ENCODE results near the gene ANKRD33B.
A peak's percentile ranks its signal among the peaks of the same experiment; 100 is the strongest.
"Not testable (repeated sequence)": the region's sequence is repeated elsewhere in the genome, so short reads cannot be mapped to it uniquely, and the experiment has no call there.

The ANKRD33B gene

DNA sequence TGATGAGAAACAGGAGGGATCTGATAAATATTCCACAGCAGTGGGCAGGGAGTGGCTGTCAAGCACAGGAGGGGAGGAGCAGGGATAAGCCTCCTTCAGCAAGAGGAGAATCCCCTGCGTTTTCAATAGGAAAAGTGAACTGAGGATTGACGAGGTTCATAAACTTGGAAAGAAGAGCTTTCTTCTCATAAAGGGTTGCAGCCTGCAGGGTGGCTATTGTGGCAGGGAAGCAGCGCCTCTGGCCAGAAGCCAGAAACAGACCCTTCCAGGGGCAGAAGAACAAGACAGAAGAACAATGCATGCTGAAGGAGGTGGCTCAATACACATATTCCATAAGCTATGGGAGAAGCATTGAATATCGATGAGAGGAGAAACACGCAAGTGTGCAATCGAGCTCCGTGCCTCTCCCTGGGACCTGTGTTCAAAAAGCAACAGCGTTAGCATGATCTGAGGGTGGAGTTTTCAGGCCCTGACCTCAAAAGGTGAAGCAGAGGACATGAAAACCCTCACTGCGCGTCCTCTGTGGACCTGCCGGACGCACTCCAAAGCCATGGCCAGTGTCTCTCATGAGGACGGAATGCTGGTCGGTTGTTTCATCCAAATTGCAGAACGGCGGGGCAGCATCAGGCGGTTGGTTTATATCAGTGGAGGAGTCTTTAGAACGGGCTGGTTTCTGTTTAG, 67.6 kb downstream of the ANKRD33B start:
- Mint-ChIP-seq H3K4me3 (peak overlapping the region; percentile 57), H3K4me1 (ENCODE audit: low read depth) (peaks cover 59% of the 10 kb centered on the region), H3K27me3 (no peaks in the 10 kb centered on the region), H3K9me3 (ENCODE audit: low read depth) (no peaks in the 10 kb centered on the region), H3K36me3 (peaks cover 2% of the 10 kb centered on the region), H3K27ac (peak overlapping the region; percentile 2)

DNA sequence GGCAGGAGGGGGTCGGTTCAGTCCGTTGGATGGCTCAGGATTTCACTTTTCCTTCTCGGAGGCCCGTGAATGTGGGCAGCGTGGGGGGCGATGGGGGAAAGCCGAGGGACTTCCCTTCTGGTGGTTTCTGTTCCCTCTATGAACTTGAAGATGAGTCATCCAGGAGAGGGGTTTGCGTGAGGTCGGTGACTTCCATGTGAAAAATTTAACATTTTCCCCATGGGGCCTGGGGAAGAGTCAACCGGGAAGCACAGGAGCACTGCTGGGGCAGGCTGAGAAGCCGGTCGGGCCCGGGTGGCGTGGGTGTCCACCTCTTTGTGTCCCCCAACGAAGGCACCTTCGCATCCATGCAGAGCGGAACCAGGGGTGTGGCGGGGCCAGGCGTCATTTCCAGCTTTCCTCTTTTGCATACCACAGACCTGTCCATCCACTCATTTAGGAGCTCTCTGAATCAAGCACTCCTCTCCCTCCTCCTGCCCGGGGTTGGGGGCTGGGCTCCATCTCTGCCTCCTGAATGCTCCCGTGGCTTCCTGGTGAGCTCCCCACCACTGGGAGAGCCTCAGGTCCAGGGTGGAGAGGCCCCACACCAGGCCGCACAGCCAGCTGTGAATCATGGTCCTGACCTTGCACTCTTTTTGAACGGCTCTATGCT, 68.4 kb downstream of the ANKRD33B start:
- peaks cover 55% of the 10 kb centered on the region for H3K4me1 Mint-ChIP-seq (ENCODE audit: low read depth)
- no peaks in the 10 kb centered on the region for H3K9me3 Mint-ChIP-seq (ENCODE audit: low read depth)
- peak overlapping the region; percentile 57 for H3K4me3 Mint-ChIP-seq

DNA sequence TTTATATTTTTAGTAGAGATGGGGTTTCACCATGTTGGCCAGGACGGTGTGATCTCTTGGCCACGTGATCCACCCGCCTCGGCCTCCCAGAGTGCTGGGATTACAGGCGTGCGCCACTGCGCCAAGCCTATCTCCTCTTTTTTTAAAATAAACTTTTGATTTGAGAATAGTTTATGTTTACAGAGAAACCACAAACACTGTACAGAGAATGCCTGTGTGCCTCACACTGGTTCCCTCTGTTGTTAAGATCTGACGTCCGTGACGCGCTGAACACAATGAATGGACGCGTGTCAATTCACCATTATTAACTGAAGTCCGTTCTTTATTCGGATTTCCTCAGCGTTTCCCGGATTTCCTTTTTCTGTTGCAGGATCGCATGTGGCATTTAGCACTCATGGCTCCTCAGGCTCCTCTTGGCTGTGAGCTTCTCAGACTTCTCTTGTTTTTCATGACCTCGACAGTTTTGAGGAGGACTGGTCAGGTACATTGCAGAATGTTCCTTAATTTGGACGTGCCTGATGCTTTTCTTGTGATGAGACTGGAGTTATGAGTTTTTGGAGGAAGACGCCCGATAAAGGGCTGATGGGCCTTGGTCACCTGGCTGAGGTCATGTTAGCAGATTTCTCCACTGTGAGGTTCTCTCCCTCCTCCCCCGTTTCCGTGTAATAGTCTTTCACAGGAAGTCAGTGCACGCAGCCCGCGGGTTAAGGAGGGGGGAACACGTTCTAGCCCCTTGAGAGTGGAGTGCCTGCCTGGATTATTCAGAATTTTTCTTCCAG, 69.6 kb downstream of the ANKRD33B start:
- Mint-ChIP-seq H3K9me3 (ENCODE audit: low read depth) (no peaks in the 10 kb centered on the region), H3K4me1 (ENCODE audit: low read depth) (peaks cover 47% of the 10 kb centered on the region)

More for the DNA sequence above, 68.4 kb downstream of the ANKRD33B start:
- Mint-ChIP-seq H3K27ac (no peak overlapping the region), H3K27me3 (no peaks in the 10 kb centered on the region), H3K36me3 (peaks cover 2% of the 10 kb centered on the region)

DNA sequence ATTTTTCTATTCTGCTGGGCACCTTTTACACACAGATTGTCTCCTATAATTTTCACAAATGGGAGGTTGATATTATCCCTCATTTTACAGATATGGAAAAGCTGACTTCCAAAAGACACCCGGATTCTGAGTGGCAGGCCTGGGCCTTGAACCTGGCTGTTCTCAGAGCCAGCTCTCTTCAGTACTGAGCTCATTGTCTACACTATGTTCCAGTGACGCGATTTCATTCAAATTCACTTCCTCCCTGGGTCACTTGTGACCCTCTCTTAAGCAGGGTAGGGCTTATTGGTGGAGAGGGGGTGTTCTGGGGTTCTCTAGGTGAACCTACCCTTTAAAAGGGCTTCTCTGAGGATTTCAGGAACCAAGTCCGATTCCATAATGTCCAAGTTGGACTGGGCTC, 70.2 kb downstream of the ANKRD33B start:
- Mint-ChIP-seq H3K36me3 (peaks cover 2% of the 10 kb centered on the region), H3K9me3 (ENCODE audit: low read depth) (no peaks in the 10 kb centered on the region), H3K27ac (peak overlapping the region; percentile 84), H3K4me1 (ENCODE audit: low read depth) (peaks cover 47% of the 10 kb centered on the region), H3K27me3 (no peaks in the 10 kb centered on the region), H3K4me3 (peak overlapping the region; percentile 66)

More for the DNA sequence above, 69.6 kb downstream of the ANKRD33B start:
- peaks cover 2% of the 10 kb centered on the region for H3K36me3 Mint-ChIP-seq
- H3K4me3 Mint-ChIP-seq, result peak overlapping the region; percentile 66
- H3K27me3 Mint-ChIP-seq, result no peaks in the 10 kb centered on the region
- peak overlapping the region; percentile 84 for H3K27ac Mint-ChIP-seq

DNA sequence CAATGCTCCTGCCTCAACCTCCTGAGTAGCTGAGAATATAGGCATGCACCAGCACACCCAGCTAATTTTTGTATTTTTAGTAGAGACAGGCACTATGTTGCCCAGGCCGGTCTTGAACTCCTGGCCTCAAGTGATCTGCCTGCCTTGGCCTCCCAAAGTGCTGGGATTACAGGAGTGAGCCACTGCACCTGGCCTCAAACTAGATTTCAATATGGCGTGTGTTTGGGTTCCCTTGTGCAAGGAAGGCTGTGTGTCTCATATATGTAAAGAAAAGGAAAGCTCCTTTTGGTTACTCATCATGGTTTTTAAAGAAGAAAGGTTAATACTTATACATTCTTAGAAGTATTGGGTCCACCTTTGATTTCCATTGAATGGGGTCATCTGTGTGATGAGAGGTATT, 70.7 kb downstream of the ANKRD33B start:
- H3K4me3 Mint-ChIP-seq, result peak overlapping the region; percentile 80

DNA sequence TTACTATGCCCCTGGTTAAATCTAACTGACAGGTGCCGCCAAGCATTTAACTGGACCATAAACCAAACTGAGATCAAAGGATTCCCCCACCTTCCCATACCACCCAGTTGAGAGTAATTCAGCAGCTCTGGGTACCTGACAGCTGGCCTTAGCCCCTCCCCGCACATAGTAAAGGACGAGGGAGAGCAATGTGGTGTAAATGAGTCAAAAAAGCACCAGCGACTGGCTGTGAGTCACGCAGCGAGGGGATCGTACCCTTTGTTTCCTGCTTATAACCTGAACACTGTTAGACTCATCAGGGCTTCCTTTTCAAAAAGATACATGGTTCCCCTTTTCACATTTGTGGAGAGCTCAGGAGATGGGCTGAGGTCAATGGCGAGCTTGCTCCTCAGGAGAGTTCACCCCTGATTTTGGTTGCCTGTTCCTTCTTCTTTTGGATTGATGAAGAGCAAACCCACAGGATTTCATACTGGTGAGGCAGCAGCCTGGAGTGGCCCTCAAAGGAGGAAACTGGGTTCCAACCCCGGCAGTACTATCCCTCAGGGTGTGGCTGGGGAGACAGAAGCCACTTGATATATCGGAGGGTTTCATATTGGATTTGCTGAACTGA, 71.5 kb downstream of the ANKRD33B start:
- Mint-ChIP-seq H3K4me1 (ENCODE audit: low read depth) (peaks cover 47% of the 10 kb centered on the region), H3K36me3 (peaks cover 2% of the 10 kb centered on the region), H3K27me3 (no peaks in the 10 kb centered on the region), H3K9me3 (ENCODE audit: low read depth) (no peaks in the 10 kb centered on the region), H3K27ac (peak overlapping the region; percentile 94), H3K4me3 (peak overlapping the region; percentile 80)

More for the DNA sequence above, 70.7 kb downstream of the ANKRD33B start:
- H3K27ac Mint-ChIP-seq, result peak overlapping the region; percentile 94
- H3K4me1 Mint-ChIP-seq (ENCODE audit: low read depth), result peaks cover 47% of the 10 kb centered on the region
- H3K9me3 Mint-ChIP-seq (ENCODE audit: low read depth), result no peaks in the 10 kb centered on the region
- H3K27me3 Mint-ChIP-seq, result no peaks in the 10 kb centered on the region
- H3K36me3 Mint-ChIP-seq, result peaks cover 2% of the 10 kb centered on the region

DNA sequence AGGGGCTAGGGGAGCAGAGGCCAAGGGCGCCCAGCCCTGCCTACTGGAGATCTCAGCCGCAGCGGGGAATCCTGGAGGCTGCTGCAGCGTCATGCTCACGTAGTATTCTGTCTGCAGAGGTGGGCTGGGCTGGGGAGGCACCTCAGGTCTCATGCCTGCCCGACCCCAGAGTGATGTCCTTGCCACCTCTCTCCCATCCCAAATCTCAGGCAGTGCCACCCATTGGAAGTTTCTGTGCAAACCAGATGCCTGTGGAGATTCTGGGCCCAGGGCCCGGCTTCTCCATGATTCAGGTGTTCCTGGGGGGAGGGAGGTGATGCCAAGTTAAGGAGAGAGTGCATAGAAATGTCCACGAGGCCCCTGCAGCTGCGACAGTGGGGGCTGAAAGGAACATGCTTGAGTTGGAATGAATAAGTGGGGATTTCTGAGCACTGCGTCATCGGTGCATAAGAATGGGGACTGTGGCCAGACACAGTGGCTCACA, 72.0 kb downstream of the ANKRD33B start:
- H3K4me1 Mint-ChIP-seq (ENCODE audit: low read depth), result peaks cover 45% of the 10 kb centered on the region
- H3K4me3 Mint-ChIP-seq, result peak overlapping the region; percentile 80
- H3K27ac Mint-ChIP-seq, result peak overlapping the region; percentile 94
- peaks cover 2% of the 10 kb centered on the region for H3K36me3 Mint-ChIP-seq
- no peaks in the 10 kb centered on the region for H3K27me3 Mint-ChIP-seq
- no peaks in the 10 kb centered on the region for H3K9me3 Mint-ChIP-seq (ENCODE audit: low read depth)

DNA sequence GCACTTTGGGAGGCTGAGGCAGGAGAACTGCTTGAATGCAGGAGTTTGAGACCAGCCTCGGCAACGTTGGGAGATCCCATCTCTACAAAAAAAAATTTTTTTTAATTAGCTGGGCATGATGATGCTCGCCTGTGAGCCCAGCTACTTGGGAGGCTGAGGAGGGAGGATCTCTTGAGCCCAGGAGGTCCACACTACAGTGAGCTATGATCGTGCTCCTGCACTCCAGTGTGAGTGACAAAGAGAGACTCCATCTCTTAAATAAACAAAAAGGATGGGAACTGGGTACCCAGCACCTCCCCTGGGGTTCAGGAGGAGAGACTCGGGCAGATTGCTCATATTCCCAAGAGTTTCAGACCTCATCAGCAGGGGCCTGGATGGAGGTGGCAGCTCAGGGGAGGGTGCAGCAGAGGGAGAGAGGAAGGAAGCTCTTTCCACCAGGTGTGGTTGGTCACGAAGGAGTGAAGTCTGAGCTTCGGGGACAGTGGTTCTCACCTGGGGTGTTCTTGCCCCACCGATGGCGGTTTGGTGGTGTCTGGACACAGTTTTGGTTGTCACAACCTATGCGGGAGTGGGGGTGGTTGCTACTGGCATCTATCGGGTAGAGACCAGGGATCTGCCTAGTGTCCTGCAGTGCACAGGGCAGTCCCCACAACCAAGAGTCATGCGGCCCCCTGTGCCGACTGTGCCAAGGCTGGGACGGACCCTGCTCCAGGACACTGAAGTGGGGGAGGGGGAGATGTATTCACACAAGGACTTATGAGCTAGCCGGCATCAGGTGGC, 72.7 kb downstream of the ANKRD33B start:
- H3K27me3 Mint-ChIP-seq, result no peaks in the 10 kb centered on the region

DNA sequence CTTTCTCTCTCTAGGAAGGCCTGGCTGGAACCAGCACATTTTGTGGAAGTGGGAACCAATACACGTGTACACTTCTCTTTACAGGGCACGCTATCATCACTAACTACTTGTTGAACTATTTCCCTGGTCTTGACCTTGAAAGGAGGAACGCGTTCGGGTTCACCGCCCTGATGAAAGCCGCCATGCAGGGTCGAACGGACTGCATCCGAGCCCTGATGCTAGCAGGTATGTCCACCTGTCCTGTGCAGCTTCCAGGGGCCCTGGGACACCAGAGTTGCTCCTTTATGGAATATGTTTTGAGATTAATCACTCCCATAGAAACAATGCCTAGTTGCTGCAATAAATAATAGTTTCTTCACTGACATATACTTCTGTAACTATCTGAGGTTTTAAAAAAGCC, 74.1 kb downstream of the ANKRD33B start:
- no peaks in the 10 kb centered on the region for H3K27me3 Mint-ChIP-seq

More for the DNA sequence above, 72.7 kb downstream of the ANKRD33B start:
- H3K4me3 Mint-ChIP-seq, result no peak overlapping the region
- peaks cover 2% of the 10 kb centered on the region for H3K36me3 Mint-ChIP-seq
- H3K4me1 Mint-ChIP-seq (ENCODE audit: low read depth), result peaks cover 39% of the 10 kb centered on the region
- H3K9me3 Mint-ChIP-seq (ENCODE audit: low read depth), result no peaks in the 10 kb centered on the region
- H3K27ac Mint-ChIP-seq, result no peak overlapping the region

DNA sequence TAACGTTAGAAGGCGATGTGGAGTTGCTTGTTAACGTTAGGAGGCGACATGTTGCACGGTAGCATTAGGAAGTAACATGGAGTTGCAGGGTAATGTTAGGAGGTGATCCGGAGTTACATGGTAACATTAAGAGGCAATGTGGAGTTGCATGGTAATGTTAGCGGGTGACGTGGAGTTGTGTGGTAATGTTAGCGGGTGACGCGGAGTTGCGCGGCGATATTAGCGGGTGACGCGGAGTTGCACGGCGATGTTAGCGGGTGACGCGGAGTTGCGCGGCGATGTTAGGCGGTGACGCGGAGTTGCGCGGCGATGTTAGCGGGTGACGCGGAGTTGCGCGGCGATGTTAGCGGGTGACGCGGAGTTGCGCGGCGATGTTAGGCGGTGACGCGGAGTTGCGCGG, 74.9 kb downstream of the ANKRD33B start:
- not testable (repeated sequence) for H3K9me3 Mint-ChIP-seq (ENCODE audit: low read depth); H3K4me3 Mint-ChIP-seq; H3K27me3 Mint-ChIP-seq; H3K36me3 Mint-ChIP-seq; H3K27ac Mint-ChIP-seq
- H3K4me1 Mint-ChIP-seq (ENCODE audit: low read depth), result peaks cover 24% of the 10 kb centered on the region

More for the DNA sequence above, 74.1 kb downstream of the ANKRD33B start:
- H3K4me3 Mint-ChIP-seq, result no peak overlapping the region
- peaks cover 29% of the 10 kb centered on the region for H3K4me1 Mint-ChIP-seq (ENCODE audit: low read depth)
- peaks cover 2% of the 10 kb centered on the region for H3K36me3 Mint-ChIP-seq
- H3K27ac Mint-ChIP-seq, result no peak overlapping the region
- H3K9me3 Mint-ChIP-seq (ENCODE audit: low read depth), result no peaks in the 10 kb centered on the region

DNA sequence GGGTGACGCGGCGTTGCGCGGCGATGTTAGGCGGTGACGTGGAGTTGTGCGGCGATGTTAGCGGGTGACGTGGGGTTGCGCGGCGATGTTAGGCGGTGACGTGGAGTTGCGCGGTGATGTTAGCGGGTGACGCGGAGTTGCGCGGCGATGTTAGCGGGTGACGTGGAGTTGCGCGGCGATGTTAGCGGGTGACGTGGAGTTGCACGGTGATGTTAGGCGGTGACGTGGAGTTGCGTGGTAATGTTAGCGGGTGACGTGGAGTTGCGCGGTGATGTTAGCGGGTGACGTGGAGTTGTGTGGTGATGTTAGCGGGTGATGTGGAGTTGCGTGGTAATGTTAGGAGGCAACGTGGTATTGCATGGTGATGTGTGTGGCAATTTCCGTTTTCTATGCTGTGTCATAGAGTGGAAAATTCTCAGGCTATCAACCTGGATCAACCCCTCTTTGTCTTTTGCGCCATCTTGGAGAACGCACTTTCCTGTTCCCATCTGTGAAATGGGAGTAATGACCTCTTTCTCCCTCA, 76.0 kb downstream of the ANKRD33B start:
- Mint-ChIP-seq H3K4me3 (no peak overlapping the region), H3K27ac (no peak overlapping the region), H3K9me3 (ENCODE audit: low read depth) (no peaks in the 10 kb centered on the region), H3K4me1 (ENCODE audit: low read depth) (peaks cover 20% of the 10 kb centered on the region), H3K36me3 (no peaks in the 10 kb centered on the region), H3K27me3 (peaks cover 2% of the 10 kb centered on the region)

DNA sequence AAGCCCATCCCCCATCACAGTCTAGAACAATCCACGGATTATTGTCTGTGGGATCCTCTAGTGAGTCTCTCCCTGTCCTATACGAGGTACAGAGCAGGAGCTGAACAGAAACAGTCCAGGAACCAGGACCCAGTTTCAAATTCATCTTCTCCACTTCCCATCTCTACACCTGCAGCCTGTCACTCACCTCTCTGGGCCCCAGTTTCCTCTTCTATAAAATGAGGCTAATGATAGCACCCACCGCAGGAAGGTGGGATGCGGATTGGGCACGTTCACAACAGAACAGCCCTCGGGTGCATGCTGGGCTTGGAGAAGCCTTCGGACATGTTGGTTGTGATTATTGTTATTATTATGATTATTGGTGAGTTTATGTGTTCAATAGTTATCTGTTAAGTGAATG, 78.5 kb downstream of the ANKRD33B start:
- peaks cover 12% of the 10 kb centered on the region for H3K4me1 Mint-ChIP-seq (ENCODE audit: low read depth)
- no peaks in the 10 kb centered on the region for H3K36me3 Mint-ChIP-seq
- no peak overlapping the region for H3K4me3 Mint-ChIP-seq
- peaks cover 2% of the 10 kb centered on the region for H3K27me3 Mint-ChIP-seq
- H3K9me3 Mint-ChIP-seq (ENCODE audit: low read depth), result no peaks in the 10 kb centered on the region
- no peak overlapping the region for H3K27ac Mint-ChIP-seq

DNA sequence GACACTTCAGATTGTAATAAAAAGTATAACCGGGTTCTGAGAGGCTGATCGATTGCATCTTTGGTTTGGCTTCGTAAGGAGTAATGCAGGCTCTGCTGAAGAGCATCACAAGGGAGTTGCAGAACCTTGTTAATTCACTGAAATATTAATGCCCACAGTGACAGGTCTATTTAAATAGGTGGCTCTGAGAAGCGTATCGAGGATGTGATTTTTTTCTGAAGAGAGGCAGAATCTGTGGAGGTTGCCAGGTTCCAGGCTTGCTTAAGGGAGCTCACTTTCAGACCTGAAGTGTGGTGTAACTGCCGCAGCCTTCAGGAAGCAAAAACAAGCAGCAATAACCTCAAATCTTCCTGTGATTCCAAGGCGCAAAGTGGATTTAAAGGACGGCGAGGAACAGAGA, 80.3 kb downstream of the ANKRD33B start:
- Mint-ChIP-seq H3K4me3 (no peak overlapping the region), H3K36me3 (no peaks in the 10 kb centered on the region), H3K9me3 (ENCODE audit: low read depth) (no peaks in the 10 kb centered on the region), H3K27ac (no peak overlapping the region), H3K27me3 (peaks cover 2% of the 10 kb centered on the region), H3K4me1 (ENCODE audit: low read depth) (peaks cover 12% of the 10 kb centered on the region)

DNA sequence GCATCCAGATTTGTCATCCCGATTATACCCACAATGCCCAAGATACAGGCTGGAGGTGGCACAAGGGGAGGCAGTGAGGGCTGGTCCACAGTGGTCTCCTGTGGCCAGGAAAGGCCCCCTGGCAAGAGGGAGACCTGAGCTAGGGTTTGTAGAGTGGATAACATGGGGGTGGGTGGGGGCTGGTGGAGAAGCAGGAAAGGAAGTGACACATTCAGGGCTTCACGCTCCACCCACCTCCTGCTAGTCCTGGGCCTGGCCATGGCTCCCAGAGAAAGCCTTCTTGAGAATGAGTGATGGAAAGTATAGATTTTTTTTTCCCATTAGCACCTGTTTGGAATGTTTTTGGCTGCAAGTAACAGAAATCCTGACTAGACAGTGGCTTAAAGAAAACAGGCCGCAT, 81.3 kb downstream of the ANKRD33B start:
- H3K36me3 Mint-ChIP-seq, result no peaks in the 10 kb centered on the region
- H3K4me1 Mint-ChIP-seq (ENCODE audit: low read depth), result peaks cover 12% of the 10 kb centered on the region
- H3K9me3 Mint-ChIP-seq (ENCODE audit: low read depth), result no peaks in the 10 kb centered on the region
- peaks cover 2% of the 10 kb centered on the region for H3K27me3 Mint-ChIP-seq
- no peak overlapping the region for H3K4me3 Mint-ChIP-seq
- no peak overlapping the region for H3K27ac Mint-ChIP-seq
